Activated naive CD8-positive, alpha-beta T cell treated with anti-CD3 and anti-CD28 coated beads, Interleukin-2, amount 50 U/mL, for 24 hours (primary cell): Measurements from ENCODE around the gene RFPL3.
A peak's percentile ranks its signal among the peaks of the same experiment; 100 is the strongest.

Source experiments
- ATAC-seq: fragments of 150-1000 bp; cut with Tn5 transposase; one replicate; pipeline ENCODE4 v1.10.0; 2021
- DNase-seq: peaks from one replicate; pipeline ENCODE4 v3.0.0; 2021
- H3K27ac Mint-ChIP-seq: one replicate; pipeline ENCODE4 v1.8.0; 2021; ENCODE audit warnings: mild to moderate bottlenecking, mixed read lengths
- H3K27me3 Mint-ChIP-seq: one replicate; pipeline ENCODE4 v1.8.0; 2021; ENCODE audit warnings: mixed read lengths
- H3K36me3 Mint-ChIP-seq: one replicate; pipeline ENCODE4 v1.8.0; 2021; ENCODE audit warnings: low read depth, mixed read lengths
- H3K4me1 Mint-ChIP-seq: one replicate; pipeline ENCODE4 v1.8.0; 2021; ENCODE audit warnings: mixed read lengths
- H3K4me3 Mint-ChIP-seq: one replicate; pipeline ENCODE4 v1.8.0; 2021; ENCODE audit warnings: mild to moderate bottlenecking, moderate library complexity, mixed read lengths
- H3K9me3 Mint-ChIP-seq: one replicate; pipeline ENCODE4 v1.8.0; 2021; ENCODE audit warnings: mixed read lengths

The RFPL3 gene

DNA sequence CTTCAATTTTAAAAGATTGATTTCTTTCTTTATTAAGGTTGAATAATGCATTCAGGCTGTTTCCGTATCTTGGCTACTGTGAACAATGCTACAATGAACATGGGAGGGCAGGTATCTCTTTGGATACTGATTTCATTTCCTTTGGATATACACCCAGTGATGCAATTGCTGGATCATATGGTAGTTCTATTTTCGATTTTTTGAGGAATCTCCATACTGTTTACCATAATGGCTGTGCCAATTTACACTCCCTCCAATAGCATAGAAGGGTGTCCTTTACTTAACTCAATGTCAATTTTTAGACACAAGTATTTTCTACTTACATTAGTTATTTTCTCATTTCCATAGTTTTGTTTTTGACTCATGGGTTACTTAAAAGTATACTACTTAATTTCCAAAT is 46.4 kb downstream of the RFPL3 start:
- H3K36me3 Mint-ChIP-seq: peaks cover 67% of the 10 kb centered on the region
- no peak overlapping the region for H3K4me3 Mint-ChIP-seq
- no peak for ATAC-seq
- peaks cover 19% of the 10 kb centered on the region for H3K4me1 Mint-ChIP-seq
- no peak overlapping the region for H3K27ac Mint-ChIP-seq
- DNase-seq: no peak
- H3K9me3 Mint-ChIP-seq: no peaks in the 10 kb centered on the region
- no peaks in the 10 kb centered on the region for H3K27me3 Mint-ChIP-seq

DNA sequence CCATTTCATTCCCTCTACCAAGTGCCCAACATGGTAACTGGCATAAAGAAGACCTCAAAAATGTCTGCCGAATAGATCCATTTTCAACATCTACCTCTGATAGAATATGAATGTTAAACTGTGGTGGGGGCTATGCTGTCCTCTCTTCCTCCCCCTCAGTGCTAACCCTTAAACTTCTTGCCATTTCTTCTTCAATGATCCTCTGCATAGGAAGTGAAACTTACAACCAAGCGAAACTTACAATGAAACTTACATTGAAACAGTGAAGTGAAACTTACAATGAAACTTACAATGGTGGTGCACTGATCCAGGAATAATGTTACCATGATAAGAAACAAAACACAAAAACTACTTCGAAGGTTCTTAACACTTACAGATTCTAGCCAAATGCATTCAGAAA is 49.6 kb downstream of the RFPL3 start:
- ATAC-seq: no peak
- Mint-ChIP-seq H3K27me3 (no peaks in the 10 kb centered on the region), H3K9me3 (no peaks in the 10 kb centered on the region), H3K4me3 (no peak overlapping the region), H3K36me3 (peaks cover 55% of the 10 kb centered on the region), H3K4me1 (peaks cover 46% of the 10 kb centered on the region), H3K27ac (peak overlapping the region; percentile 17)
- no peak for DNase-seq

DNA sequence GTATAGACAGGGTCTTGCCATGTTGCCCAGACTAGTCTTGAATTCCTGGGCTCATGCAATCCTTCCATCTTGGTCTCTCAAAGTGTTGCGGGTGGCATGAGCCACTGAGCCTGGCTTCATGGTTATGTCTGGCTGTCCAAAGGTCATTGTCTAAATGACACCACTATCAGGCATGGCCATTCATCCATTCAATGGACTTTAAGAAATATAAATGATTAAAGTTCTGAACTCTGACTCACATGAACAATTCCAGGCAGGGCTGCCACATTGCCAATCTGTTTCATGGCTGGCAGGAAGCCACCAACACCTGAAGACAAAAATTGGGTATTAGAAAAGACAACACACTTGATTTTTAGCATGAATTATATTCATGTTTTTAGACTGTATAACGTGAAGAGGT is 50.3 kb downstream of the RFPL3 start:
- Mint-ChIP-seq H3K9me3 (no peaks in the 10 kb centered on the region), H3K4me3 (no peak overlapping the region), H3K4me1 (peaks cover 52% of the 10 kb centered on the region), H3K27me3 (no peaks in the 10 kb centered on the region), H3K36me3 (peaks cover 55% of the 10 kb centered on the region), H3K27ac (no peak overlapping the region)
- ATAC-seq: no peak
- DNase-seq: no peak

DNA sequence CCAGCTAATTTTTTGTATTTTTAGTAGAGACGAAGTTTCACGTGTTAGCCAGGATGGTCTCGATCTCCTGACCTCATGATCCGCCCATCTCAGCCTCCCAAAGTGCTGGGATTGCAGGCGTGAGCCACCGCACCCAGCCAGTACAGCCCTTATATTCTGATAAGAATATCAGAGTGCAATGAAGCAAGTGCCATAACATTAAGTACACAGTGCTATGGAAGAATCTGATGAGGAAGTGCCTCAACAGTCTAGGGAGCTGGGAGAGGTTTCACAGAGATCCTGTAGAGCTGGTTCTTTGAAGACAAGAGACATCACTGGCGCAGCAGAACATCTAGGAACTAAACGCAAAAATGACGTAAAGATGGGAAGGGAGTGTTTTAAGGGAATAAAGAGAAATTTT is 52.3 kb downstream of the RFPL3 start:
- Mint-ChIP-seq H3K27ac (peak overlapping the region; percentile 9), H3K4me1 (peaks cover 53% of the 10 kb centered on the region), H3K4me3 (peak overlapping the region; percentile 94), H3K9me3 (no peaks in the 10 kb centered on the region), H3K27me3 (no peaks in the 10 kb centered on the region), H3K36me3 (peaks cover 48% of the 10 kb centered on the region)
- DNase-seq (no peak), ATAC-seq (no peak)

DNA sequence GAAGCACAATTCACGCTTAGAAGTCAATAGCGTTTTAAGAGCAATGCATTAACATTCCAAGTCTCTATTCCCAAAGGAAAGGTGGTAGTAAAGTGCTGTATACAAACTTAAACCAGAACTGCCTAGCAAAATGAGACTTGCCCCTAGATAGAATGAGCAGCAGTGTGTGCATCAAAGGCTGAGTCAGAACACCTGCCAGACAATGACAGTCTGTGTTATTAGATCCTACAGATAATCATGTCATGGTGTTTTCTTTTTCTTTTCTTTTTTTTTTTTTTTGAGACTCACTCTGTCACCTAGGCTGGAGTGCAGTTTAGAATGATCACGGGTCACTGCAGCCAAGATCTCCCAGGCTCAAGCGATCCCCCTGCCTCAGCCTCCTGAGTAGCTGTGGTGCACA is 52.8 kb downstream of the RFPL3 start:
- no peaks in the 10 kb centered on the region for H3K9me3 Mint-ChIP-seq
- H3K4me3 Mint-ChIP-seq: peak overlapping the region; percentile 94
- DNase-seq (no peak), ATAC-seq (no peak)
- peaks cover 53% of the 10 kb centered on the region for H3K4me1 Mint-ChIP-seq
- peaks cover 43% of the 10 kb centered on the region for H3K36me3 Mint-ChIP-seq
- peak overlapping the region; percentile 9 for H3K27ac Mint-ChIP-seq
- H3K27me3 Mint-ChIP-seq: no peaks in the 10 kb centered on the region
